Mucosa of gallbladder (tissue), 1 donor: Measurements from ENCODE around the gene C5orf24. TPM values are rescaled to one million over a fixed set of nuclear protein-coding genes. Genes with fewer than 3 reads are reported as not detected.
A peak's percentile ranks its signal among the peaks of the same experiment; 100 is the strongest.
"Not testable (repeated sequence)": the region's sequence is repeated elsewhere in the genome, so short reads cannot be mapped to it uniquely, and the experiment has no call there.

Experiments used
- DNase-seq: peaks from one replicate; pipeline ENCODE4 v3.0.0-alpha.2; 2020; ENCODE audit warnings: low spot score
- total RNA-seq: library from RNA; stranded (reverse); gene quantifications from one replicate; pipeline ENCODE4 v1.2.1, GENCODE V29; 2021
- donor health status: DM: no; HTN: no; CAD: no.

The C5orf24 gene
- 45.1 TPM for total RNA-seq

DNA sequence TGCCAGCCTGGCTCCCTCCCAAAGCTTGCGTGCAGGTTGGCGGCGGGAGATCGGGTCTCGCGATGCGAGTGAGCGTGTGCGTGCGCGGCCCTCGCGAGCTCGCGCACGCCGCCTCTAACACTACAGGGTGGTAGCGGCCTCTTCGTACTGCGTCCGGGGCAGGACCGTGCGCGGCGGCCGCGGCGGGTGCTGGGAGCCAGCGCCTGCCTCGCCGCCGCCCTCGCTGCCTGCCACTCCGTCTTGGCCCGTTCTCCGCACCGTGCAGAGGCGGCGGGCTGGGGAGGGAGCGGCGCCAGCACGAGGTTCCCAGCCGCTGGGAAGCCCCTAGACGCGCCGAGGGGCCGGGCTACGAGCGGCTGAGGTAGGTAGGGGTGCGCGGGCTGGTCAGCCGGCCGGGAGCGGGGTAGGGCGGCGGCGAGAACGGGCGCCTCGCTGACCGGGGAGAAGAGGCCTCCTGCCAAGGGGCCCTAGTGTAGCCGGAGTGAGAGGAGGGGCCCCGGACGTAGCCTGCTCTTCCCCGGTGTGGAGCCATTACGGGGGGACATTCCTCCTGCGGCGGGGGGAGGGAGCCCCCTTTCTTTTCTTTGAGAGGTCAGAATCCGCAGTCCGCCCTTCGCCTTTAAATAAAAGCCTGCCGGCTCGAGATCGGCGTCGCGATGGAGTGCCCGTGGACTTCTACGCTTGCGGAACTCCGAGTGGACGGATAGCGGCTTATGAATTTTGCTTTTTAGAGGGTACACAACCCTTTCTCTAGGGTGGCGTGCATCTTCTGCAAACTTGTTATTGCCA is at the start of gene C5orf24:
Gene C5orf24 (plus strand): TSS at position 117 of the 789 bp plus-strand sequence. CDS start 8,933 bp downstream, outside the sequence.
- peak; percentile 95 for DNase-seq

- no peak for DNase-seq
Measured at GRCh38 chr5:134798468-134798867, 47.3 kb upstream of the C5orf24 start.

GRCh38 chr5:134803821-134804220 is 41.9 kb upstream of the C5orf24 start:
- no peak for DNase-seq

GRCh38 chr5:134813407-134813806 is 32.4 kb upstream of the C5orf24 start:
- no peak for DNase-seq

DNA sequence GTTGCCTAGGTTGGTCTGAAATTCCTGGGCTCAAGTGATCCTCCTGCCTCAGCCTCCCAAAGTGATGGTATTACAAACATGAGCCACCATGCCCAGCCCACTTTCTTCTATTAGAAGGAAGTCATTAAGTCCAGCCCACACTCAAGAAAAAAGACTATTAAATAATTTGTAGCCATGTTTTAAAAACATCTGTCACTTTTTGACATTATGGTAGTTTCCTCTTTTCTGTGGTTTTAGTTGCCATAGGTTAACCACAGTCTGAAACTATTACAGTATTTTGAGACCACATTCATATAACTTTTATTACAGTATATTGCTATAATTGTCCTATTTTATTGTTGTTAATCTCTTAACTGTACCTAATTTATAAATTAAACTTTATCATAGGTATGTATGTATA is 31.9 kb upstream of the C5orf24 start:
- no peak for DNase-seq

- no peak for DNase-seq
Measured at GRCh38 chr5:134817006-134817405, 28.8 kb upstream of the C5orf24 start.

DNA sequence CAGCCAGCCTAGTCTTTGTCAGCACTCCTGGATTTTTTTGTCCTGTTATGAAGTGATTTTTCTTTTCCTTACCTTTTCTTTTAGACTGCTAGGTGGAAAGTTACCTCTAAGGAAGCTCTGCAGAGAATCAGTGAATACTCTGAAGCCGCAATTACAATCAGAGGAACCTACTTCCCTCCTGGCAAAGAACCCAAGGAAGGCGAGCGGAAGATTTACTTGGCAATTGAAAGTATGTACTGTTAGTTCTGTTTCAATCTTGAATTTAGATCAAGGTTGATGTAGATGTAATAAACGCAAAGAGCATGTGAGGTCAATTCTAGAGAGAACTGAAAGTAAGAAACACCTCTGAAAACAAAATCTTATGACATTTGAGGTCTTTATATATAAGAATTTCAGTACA is 27.0 kb upstream of the C5orf24 start:
- no peak for DNase-seq

- no peak for DNase-seq
Measured at GRCh38 chr5:134819407-134819963, 26.3 kb upstream of the C5orf24 start.

DNA sequence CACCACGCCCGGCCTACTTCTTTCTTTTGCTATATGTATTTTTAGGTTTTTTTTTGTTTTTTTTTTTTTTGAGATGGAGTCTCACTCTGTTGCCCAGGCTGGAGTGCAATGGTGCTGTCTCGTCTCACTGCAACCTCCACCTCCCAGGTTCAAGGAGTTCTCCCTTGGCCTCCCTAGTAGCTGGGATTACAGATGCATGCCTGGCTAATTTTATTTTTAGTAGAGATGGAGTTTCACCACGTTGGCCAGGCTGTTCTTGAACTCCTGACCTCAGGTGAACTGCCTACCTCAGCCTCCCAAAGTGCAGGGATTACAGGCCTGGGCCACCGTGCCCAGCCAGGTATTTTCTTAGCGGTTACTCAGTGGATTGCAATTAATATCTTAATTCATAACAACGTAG is 23.9 kb upstream of the C5orf24 start:
- DNase-seq, result no peak

GRCh38 chr5:134824681-134825080 is 21.1 kb upstream of the C5orf24 start:
- DNase-seq, result no peak

DNA sequence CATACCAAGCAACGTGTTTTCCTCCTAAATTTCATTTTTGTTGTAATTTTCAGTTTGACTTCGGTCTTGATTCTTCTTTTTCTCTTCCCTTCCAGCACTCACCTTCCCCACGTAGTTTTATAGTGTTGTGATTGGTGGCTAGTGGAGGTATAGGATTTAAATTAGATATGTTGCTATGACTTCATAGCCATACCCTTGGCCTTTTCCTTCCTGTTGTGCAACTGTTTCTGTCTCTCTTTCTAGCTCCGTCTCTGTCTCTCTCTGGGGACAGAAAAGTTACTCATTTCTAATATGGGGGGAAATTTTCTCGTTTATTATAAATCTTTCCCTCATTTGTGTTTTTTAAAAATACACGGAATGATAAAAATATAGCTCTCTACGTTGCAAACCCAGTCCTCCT is 20.6 kb upstream of the C5orf24 start:
- DNase-seq, result no peak

- no peak for DNase-seq
Measured at GRCh38 chr5:134833340-134834032, 12.3 kb upstream of the C5orf24 start.

GRCh38 chr5:134835623-134836022 is 10.1 kb upstream of the C5orf24 start:
- no peak for DNase-seq

DNA sequence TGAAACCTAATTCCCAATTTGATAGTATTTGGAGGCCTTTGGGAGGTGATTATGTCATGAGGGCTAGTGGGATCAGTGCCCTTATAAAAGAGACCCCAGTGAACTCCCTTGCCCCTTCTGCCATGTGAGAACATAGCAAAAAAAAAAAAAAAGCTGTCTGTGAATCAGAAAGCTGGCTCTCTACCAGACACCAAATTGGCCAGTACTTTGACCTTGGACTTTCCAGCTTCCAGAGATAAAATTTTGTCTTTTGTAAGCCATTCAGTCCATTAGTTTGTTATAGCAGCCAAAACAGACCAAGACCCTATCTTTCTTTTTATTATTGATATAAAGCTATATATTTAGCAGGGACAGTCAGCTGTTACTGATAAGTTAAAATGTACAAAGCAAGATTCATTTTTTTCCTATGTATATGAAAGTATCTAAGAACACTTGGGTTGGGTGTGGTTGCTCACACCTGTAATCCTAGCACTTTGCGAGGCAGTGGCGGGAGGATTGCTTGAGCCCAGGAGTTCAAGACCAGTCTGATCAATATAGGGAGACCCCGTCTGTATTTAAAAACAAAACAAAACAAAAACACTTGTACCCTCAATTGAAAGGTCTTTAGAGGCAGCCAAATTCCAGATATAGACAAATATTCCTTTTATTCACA is 8.1 kb upstream of the C5orf24 start:
- DNase-seq, result no peak

DNA sequence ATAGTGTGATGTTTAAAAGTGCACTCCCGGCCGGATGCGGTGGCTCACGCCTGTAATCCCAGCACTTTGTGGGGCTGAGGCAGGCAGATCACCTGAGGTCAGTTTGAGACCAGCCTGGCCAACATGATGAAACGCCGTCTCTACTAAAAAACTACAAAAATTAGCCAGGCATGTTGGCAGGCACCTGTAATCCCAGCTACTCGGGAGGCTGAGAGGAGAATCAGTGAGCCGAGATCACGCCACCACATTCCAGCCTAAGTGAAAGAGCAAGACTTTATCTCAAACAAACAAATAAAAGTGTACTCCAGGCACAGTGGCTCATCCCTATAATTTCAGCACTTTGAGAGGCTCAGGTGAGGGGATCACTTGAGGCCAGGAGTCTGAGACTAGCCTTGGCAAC is 7.4 kb upstream of the C5orf24 start:
- not testable (repeated sequence) for DNase-seq

GRCh38 chr5:134840811-134841210 is 5.0 kb upstream of the C5orf24 start:
- no peak for DNase-seq

GRCh38 chr5:134844252-134844651 is 1.5 kb upstream of the C5orf24 start:
- no peak for DNase-seq

- no peak for DNase-seq
Measured at GRCh38 chr5:134845335-134845851, 375 bp upstream of the C5orf24 start.

- no peak for DNase-seq
Measured at GRCh38 chr5:134846641-134846960, 833 bp downstream of the C5orf24 start.

- DNase-seq, result not testable (repeated sequence)
Measured at GRCh38 chr5:134849434-134849933, 3.7 kb downstream of the C5orf24 start.

- DNase-seq, result no peak
Measured at GRCh38 chr5:134851307-134851923, 5.6 kb downstream of the C5orf24 start.

- DNase-seq, result not testable (repeated sequence)
Measured at GRCh38 chr5:134856465-134856864, 10.7 kb downstream of the C5orf24 start.
